Activated naive CD8-positive, alpha-beta T cell treated with anti-CD3 and anti-CD28 coated beads, Interleukin-2, amount 50 U/mL, for 24 hours (primary cell): ENCODE data around the gene GSTM4.
A peak's percentile ranks its signal among the peaks of the same experiment; 100 is the strongest.
"Not testable (repeated sequence)": the region's sequence is repeated elsewhere in the genome, so short reads cannot be mapped to it uniquely, and the experiment has no call there.

Source experiments
- ATAC-seq: fragments of 150-1000 bp; cut with Tn5 transposase; one replicate; pipeline ENCODE4 v1.10.0; 2021
- DNase-seq: peaks from one replicate; pipeline ENCODE4 v3.0.0; 2021
- H3K27ac Mint-ChIP-seq: one replicate; pipeline ENCODE4 v1.8.0; 2021; ENCODE audit warnings: mild to moderate bottlenecking, mixed read lengths
- H3K27me3 Mint-ChIP-seq: one replicate; pipeline ENCODE4 v1.8.0; 2021; ENCODE audit warnings: mixed read lengths
- H3K36me3 Mint-ChIP-seq: one replicate; pipeline ENCODE4 v1.8.0; 2021; ENCODE audit warnings: low read depth, mixed read lengths
- H3K4me1 Mint-ChIP-seq: one replicate; pipeline ENCODE4 v1.8.0; 2021; ENCODE audit warnings: mixed read lengths
- H3K4me3 Mint-ChIP-seq: one replicate; pipeline ENCODE4 v1.8.0; 2021; ENCODE audit warnings: mild to moderate bottlenecking, moderate library complexity, mixed read lengths
- H3K9me3 Mint-ChIP-seq: one replicate; pipeline ENCODE4 v1.8.0; 2021; ENCODE audit warnings: mixed read lengths

The GSTM4 gene

GRCh38 chr1:109685890-109686289, 30.0 kb downstream of the GSTM4 start:
- not testable (repeated sequence) for ATAC-seq

GRCh38 chr1:109687109-109687508, 31.2 kb downstream of the GSTM4 start:
- peaks cover 14% of the 10 kb centered on the region for H3K4me1 Mint-ChIP-seq
- not testable (repeated sequence) for H3K27me3 Mint-ChIP-seq, H3K9me3 Mint-ChIP-seq, ATAC-seq, H3K36me3 Mint-ChIP-seq, DNase-seq
- H3K27ac Mint-ChIP-seq, result peak overlapping the region; percentile 84
- peak overlapping the region; percentile 82 for H3K4me3 Mint-ChIP-seq

More at GRCh38 chr1:109685890-109686289, 30.0 kb downstream of the GSTM4 start:
- not testable (repeated sequence) for H3K9me3 Mint-ChIP-seq, DNase-seq, H3K27me3 Mint-ChIP-seq, H3K4me3 Mint-ChIP-seq, H3K36me3 Mint-ChIP-seq, H3K27ac Mint-ChIP-seq
- H3K4me1 Mint-ChIP-seq, result peaks cover 14% of the 10 kb centered on the region

- Mint-ChIP-seq H3K27ac (peak within 1 kb of the TSS; percentile 84), H3K4me1 (peaks cover 14% of the 10 kb centered on the region), H3K27me3 (no peaks in the 10 kb centered on the region), H3K9me3 (no peaks in the 10 kb centered on the region), H3K36me3 (peaks cover 7% of the 10 kb centered on the region), H3K4me3 (peak within 1 kb of the TSS; percentile 82)
- ATAC-seq (peak; percentile 99), DNase-seq (peak; percentile 72)
These were observed 32.0 kb downstream of the GSTM4 start, which contains the start of gene GSTM1 for GRCh38 chr1:109687641-109688499. TSS of gene GSTM1 (plus strand) at chr1:109687817. CDS start at chr1:109687874, 57 bp downstream.

GRCh38 chr1:109689844-109690405, 34.0 kb downstream of the GSTM4 start:
- Mint-ChIP-seq H3K27ac (no peak overlapping the region), H3K9me3 (no peaks in the 10 kb centered on the region), H3K4me1 (peaks cover 14% of the 10 kb centered on the region), H3K27me3 (no peaks in the 10 kb centered on the region), H3K36me3 (peaks cover 7% of the 10 kb centered on the region), H3K4me3 (no peak overlapping the region)
- ATAC-seq (no peak), DNase-seq (no peak)

- H3K4me3 Mint-ChIP-seq, result no peak overlapping the region
- no peak for DNase-seq
- H3K36me3 Mint-ChIP-seq, result peaks cover 7% of the 10 kb centered on the region
- no peak for ATAC-seq
- H3K27me3 Mint-ChIP-seq, result no peaks in the 10 kb centered on the region
- peaks cover 14% of the 10 kb centered on the region for H3K4me1 Mint-ChIP-seq
- no peaks in the 10 kb centered on the region for H3K9me3 Mint-ChIP-seq
- no peak overlapping the region for H3K27ac Mint-ChIP-seq
These were observed 35.9 kb downstream of the GSTM4 start for GRCh38 chr1:109691759-109692158.

- not testable (repeated sequence) for ATAC-seq, H3K27ac Mint-ChIP-seq, H3K27me3 Mint-ChIP-seq
These were observed 38.5 kb downstream of the GSTM4 start for GRCh38 chr1:109694400-109694799.

GRCh38 chr1:109695138-109695537, 39.2 kb downstream of the GSTM4 start:
- H3K4me1 Mint-ChIP-seq, H3K27me3 Mint-ChIP-seq, ATAC-seq, H3K27ac Mint-ChIP-seq, H3K9me3 Mint-ChIP-seq, DNase-seq, H3K36me3 Mint-ChIP-seq, H3K4me3 Mint-ChIP-seq: not testable (repeated sequence)

More at GRCh38 chr1:109694400-109694799, 38.5 kb downstream of the GSTM4 start:
- not testable (repeated sequence) for H3K4me3 Mint-ChIP-seq, DNase-seq, H3K9me3 Mint-ChIP-seq, H3K36me3 Mint-ChIP-seq, H3K4me1 Mint-ChIP-seq

- Mint-ChIP-seq H3K4me1 (no peaks in the 10 kb centered on the region), H3K9me3 (no peaks in the 10 kb centered on the region), H3K4me3 (no peak overlapping the region), H3K36me3 (no peaks in the 10 kb centered on the region), H3K27me3 (no peaks in the 10 kb centered on the region), H3K27ac (no peak overlapping the region)
- ATAC-seq (no peak), DNase-seq (no peak)
These were observed 41.2 kb downstream of the GSTM4 start for GRCh38 chr1:109697066-109697465.

- H3K4me3 Mint-ChIP-seq, DNase-seq, H3K36me3 Mint-ChIP-seq, H3K4me1 Mint-ChIP-seq, H3K27ac Mint-ChIP-seq, H3K27me3 Mint-ChIP-seq, H3K9me3 Mint-ChIP-seq, ATAC-seq: not testable (repeated sequence)
These were observed 42.0 kb downstream of the GSTM4 start for GRCh38 chr1:109697861-109698260.

- not testable (repeated sequence) for H3K4me3 Mint-ChIP-seq, H3K9me3 Mint-ChIP-seq, H3K4me1 Mint-ChIP-seq, ATAC-seq, H3K36me3 Mint-ChIP-seq, H3K27me3 Mint-ChIP-seq, DNase-seq, H3K27ac Mint-ChIP-seq
These were observed 47.0 kb downstream of the GSTM4 start for GRCh38 chr1:109702940-109703339.

- DNase-seq (no peak), ATAC-seq (no peak)
- no peaks in the 10 kb centered on the region for H3K4me1 Mint-ChIP-seq
- no peaks in the 10 kb centered on the region for H3K27me3 Mint-ChIP-seq
- no peak overlapping the region for H3K4me3 Mint-ChIP-seq
- H3K36me3 Mint-ChIP-seq, result peaks cover 10% of the 10 kb centered on the region
- no peak overlapping the region for H3K27ac Mint-ChIP-seq
- peaks cover 9% of the 10 kb centered on the region for H3K9me3 Mint-ChIP-seq
These were observed 48.3 kb downstream of the GSTM4 start for GRCh38 chr1:109704173-109704572.

GRCh38 chr1:109705411-109705810, 49.5 kb downstream of the GSTM4 start:
- Mint-ChIP-seq H3K36me3 (peaks cover 11% of the 10 kb centered on the region), H3K27ac (no peak overlapping the region), H3K4me3 (no peak overlapping the region), H3K4me1 (no peaks in the 10 kb centered on the region), H3K27me3 (no peaks in the 10 kb centered on the region), H3K9me3 (peaks cover 13% of the 10 kb centered on the region)
- no peak for DNase-seq
- no peak for ATAC-seq

- Mint-ChIP-seq H3K9me3 (peaks cover 13% of the 10 kb centered on the region), H3K36me3 (peaks cover 11% of the 10 kb centered on the region)
- H3K27ac Mint-ChIP-seq, H3K27me3 Mint-ChIP-seq, H3K4me3 Mint-ChIP-seq, DNase-seq, H3K4me1 Mint-ChIP-seq, ATAC-seq: not testable (repeated sequence)
These were observed 53.0 kb downstream of the GSTM4 start for GRCh38 chr1:109708949-109709348.

- H3K4me1 Mint-ChIP-seq, H3K36me3 Mint-ChIP-seq, H3K27ac Mint-ChIP-seq, ATAC-seq, H3K4me3 Mint-ChIP-seq, DNase-seq: not testable (repeated sequence)
- peaks cover 13% of the 10 kb centered on the region for H3K9me3 Mint-ChIP-seq
- peaks cover 14% of the 10 kb centered on the region for H3K27me3 Mint-ChIP-seq
These were observed 53.9 kb downstream of the GSTM4 start for GRCh38 chr1:109709822-109710221.
